ENCODE data around the gene ZBTB7C. TPM values are rescaled to one million over a fixed set of nuclear protein-coding genes. Genes with fewer than 3 reads are reported as not detected.

The ZBTB7C gene
- total and polyA plus RNA-seq, 9 of the 15 experiments (the other 6 are each of a cell fraction or from before 2014, with no cell fraction given), result not detected

- FAIRE-seq (no peak), DNase-seq (ENCODE audit: extremely low read depth in 1 of 4, low spot score in 3 of 4) (peak; percentile 15 to 44 (median 28)), ATAC-seq (peak; percentile 64)
- Histone ChIP-seq H3K4me1 (replicated peaks in 1 of 2; ENCODE audit: control insufficient read depth in 2 of 2, insufficient read depth in 2 of 2, low read length in 2 of 2) (no peaks in the 10 kb centered on the region; a peak in 1 of 5 replicates), H3K9me3 (replicated peaks; ENCODE audit: control insufficient read depth, insufficient read depth, low read depth, low read length) (no peaks in the 10 kb centered on the region), H3K27ac (ENCODE audit: extremely low read depth, low read depth, low read length) (no peak overlapping the region), H2AFZ (ENCODE audit: low read depth, low read length) (no peak overlapping the region), H3K9ac (ENCODE audit: insufficient read depth in 1 of 2, low read depth in 2 of 2, low read length in 2 of 2) (no peak overlapping the region), H3K79me2 (ENCODE audit: control insufficient read depth, insufficient read depth, low read length) (no peaks in the 10 kb centered on the region), H4K20me1 (replicated peaks; ENCODE audit: control insufficient read depth, insufficient read depth, low read length) (no peaks in the 10 kb centered on the region), H3K4me2 (ENCODE audit: insufficient read depth, low read length) (no peak overlapping the region), H3K36me3 (ENCODE audit: control insufficient read depth, insufficient read depth, low read length) (no peaks in the 10 kb centered on the region), H3K27me3 (ENCODE audit: control insufficient read depth in 2 of 2, insufficient read depth in 2 of 2, low read length in 2 of 2) (peaks cover 0 to 29% of the 10 kb centered on the region in 2 experiments; a peak in 3 of 5 replicates), H3K9me1 (ENCODE audit: control insufficient read depth, insufficient read depth, low read length) (no peaks in the 10 kb centered on the region), H3K4me3 (no peak overlapping the region)
- WGBS (ENCODE audit: insufficient coverage, low coverage, missing lambda C conversion rate), result 0% methylated on average over 8 of the region's 9 CpGs
- POLR2A ChIA-PET, result no interaction called here
- no TSS peak for BruUV-seq (replicated peaks)
- CTCF ChIA-PET (ENCODE audit: low intra/inter-chr PET ratio), result interaction anchor here (0.6 to 3.4 kb wide), 6 partner anchors 91 to 1215 kb away, joined by 3 to 23 read pairs (median 6); no protein-coding TSS in a partner anchor
- in situ Hi-C loops (cut with MboI) (loop anchor here (5.0 to 10.0 kb wide), 2 partner anchors 231 to 421 kb away; no protein-coding TSS in a partner anchor), intact Hi-C loops (cut with micrococcal nuclease) (loop anchor here (10.0 kb wide), 1 partner anchor 291 kb away; no protein-coding TSS in a partner anchor)
- TF ChIP-seq ZNF589 (CRISPR knock-in tag; IDR thresholded peaks at IDR 0.05; ENCODE audit: low read depth), result no peak
- no peak for TF ChIP-seq NBN (IDR thresholded peaks at IDR 0.05; ENCODE audit: low read depth)
- no peak for TF ChIP-seq NCOA4 (IDR thresholded peaks at IDR 0.05; ENCODE audit: partially characterized antibody)
- no peak for TF ChIP-seq RB1 (IDR thresholded peaks at IDR 0.05; ENCODE audit: low read depth)
- TF ChIP-seq HOXB6 (CRISPR knock-in tag; IDR thresholded peaks at IDR 0.05; ENCODE audit: borderline replicate concordance), result no peak
- TF ChIP-seq SUPT5H (IDR thresholded peaks at IDR 0.05), result no peak
- peak in 2 of 3 experiments; percentile 36 to 48; a peak in 4 of 6 replicates for TF ChIP-seq CTCF (IDR thresholded peaks at IDR 0.05 in 2 of 3, conservative IDR thresholded peaks at IDR 0.05 in 1 of 3; ENCODE audit: insufficient read depth in 2 of 3, low read depth in 1 of 3, low read length in 3 of 3)
- no peak for TF ChIP-seq THAP7 (CRISPR knock-in tag; IDR thresholded peaks at IDR 0.05)
- 0 out of 2 replicates have a peak, but pooled peaks have one; percentile 24 for TF ChIP-seq REST (IDR thresholded peaks at IDR 0.05; ENCODE audit: borderline replicate concordance)
- no peak for TF ChIP-seq REST (CRISPR knock-in tag; IDR thresholded peaks at IDR 0.05; ENCODE audit: low read depth)
- TF ChIP-seq MIER1 (IDR thresholded peaks at IDR 0.05; ENCODE audit: low read depth), result 0 out of 2 replicates have a peak, but pooled peaks have one; percentile 35
Observed at GRCh38 chr18:48023334-48024008, 385.7 kb downstream of the ZBTB7C start.

Measured in K562 (cell line).